Rectal smooth muscle tissue (tissue), 1 donor: ENCODE data around the gene PLEKHA4.

Source experiments
- H3K27ac ChIP-seq: one replicate; pipeline ENCODE4 v1.7.0; 2013; ENCODE audit warnings: low read depth, low read length, inconsistent platforms
- H3K27me3 ChIP-seq: one replicate; pipeline ENCODE4 v1.7.0; 2013; ENCODE audit warnings: low read length; ENCODE audit not compliant: control insufficient read depth, insufficient read depth
- H3K36me3 ChIP-seq: one replicate; pipeline ENCODE4 v1.7.0; 2013; ENCODE audit warnings: low read length; ENCODE audit not compliant: control insufficient read depth, insufficient read depth
- H3K4me1 ChIP-seq: one replicate; pipeline ENCODE4 v1.7.0; 2013; ENCODE audit warnings: low read length; ENCODE audit not compliant: control insufficient read depth, insufficient read depth
- H3K4me3 ChIP-seq: one replicate; pipeline ENCODE4 v1.7.0; 2013; ENCODE audit warnings: low read length
- H3K9ac ChIP-seq: one replicate; pipeline ENCODE4 v1.7.0; 2013; ENCODE audit warnings: low read length

The PLEKHA4 gene

GRCh38 chr19:48830965-48831364, 37.5 kb downstream of the PLEKHA4 start:
- Histone ChIP-seq H3K4me1 (no peaks in the 10 kb centered on the region), H3K27ac (no peak overlapping the region), H3K36me3 (no peaks in the 10 kb centered on the region), H3K9ac (no peak overlapping the region), H3K27me3 (no peaks in the 10 kb centered on the region), H3K4me3 (no peak overlapping the region)

- no peaks in the 10 kb centered on the region for H3K4me1 ChIP-seq
- no peak overlapping the region for H3K27ac ChIP-seq
- H3K4me3 ChIP-seq: no peak overlapping the region
- no peaks in the 10 kb centered on the region for H3K36me3 ChIP-seq
- H3K27me3 ChIP-seq: no peaks in the 10 kb centered on the region
- no peak overlapping the region for H3K9ac ChIP-seq
Measured at GRCh38 chr19:48830088-48830487, 38.3 kb downstream of the PLEKHA4 start.

- H3K4me1 ChIP-seq: no peaks in the 10 kb centered on the region
- no peaks in the 10 kb centered on the region for H3K27me3 ChIP-seq
- no peaks in the 10 kb centered on the region for H3K36me3 ChIP-seq
- no peak overlapping the region for H3K9ac ChIP-seq
- no peak overlapping the region for H3K4me3 ChIP-seq
- no peak overlapping the region for H3K27ac ChIP-seq
Measured at GRCh38 chr19:48826606-48827020, 41.8 kb downstream of the PLEKHA4 start.

- no peaks in the 10 kb centered on the region for H3K36me3 ChIP-seq
- no peak overlapping the region for H3K27ac ChIP-seq
- H3K4me3 ChIP-seq: no peak overlapping the region
- no peaks in the 10 kb centered on the region for H3K4me1 ChIP-seq
- no peak overlapping the region for H3K9ac ChIP-seq
- no peaks in the 10 kb centered on the region for H3K27me3 ChIP-seq
Measured at GRCh38 chr19:48822514-48822913, 45.9 kb downstream of the PLEKHA4 start.

GRCh38 chr19:48821633-48822032, 46.8 kb downstream of the PLEKHA4 start:
- H3K4me3 ChIP-seq: no peak overlapping the region

GRCh38 chr19:48819366-48819816, 49.0 kb downstream of the PLEKHA4 start:
- no peaks in the 10 kb centered on the region for H3K4me1 ChIP-seq
- H3K27ac ChIP-seq: no peak overlapping the region
- H3K27me3 ChIP-seq: no peaks in the 10 kb centered on the region
- H3K36me3 ChIP-seq: no peaks in the 10 kb centered on the region
- no peak overlapping the region for H3K9ac ChIP-seq
- H3K4me3 ChIP-seq: no peak overlapping the region

More at GRCh38 chr19:48821633-48822032, 46.8 kb downstream of the PLEKHA4 start:
- Histone ChIP-seq H3K27ac (no peak overlapping the region), H3K36me3 (no peaks in the 10 kb centered on the region), H3K9ac (no peak overlapping the region), H3K4me1 (no peaks in the 10 kb centered on the region), H3K27me3 (no peaks in the 10 kb centered on the region)

GRCh38 chr19:48818234-48818820, 50.1 kb downstream of the PLEKHA4 start:
- Histone ChIP-seq H3K4me3 (no peak overlapping the region), H3K27ac (no peak overlapping the region), H3K27me3 (no peaks in the 10 kb centered on the region), H3K36me3 (no peaks in the 10 kb centered on the region), H3K9ac (no peak overlapping the region), H3K4me1 (no peaks in the 10 kb centered on the region)

- no peaks in the 10 kb centered on the region for H3K4me1 ChIP-seq
- no peaks in the 10 kb centered on the region for H3K36me3 ChIP-seq
- H3K27me3 ChIP-seq: no peaks in the 10 kb centered on the region
- no peak overlapping the region for H3K4me3 ChIP-seq
- H3K27ac ChIP-seq: no peak overlapping the region
- no peak overlapping the region for H3K9ac ChIP-seq
Measured at GRCh38 chr19:48817585-48818124, 50.8 kb downstream of the PLEKHA4 start.

GRCh38 chr19:48815870-48816501, 52.4 kb downstream of the PLEKHA4 start:
- no peaks in the 10 kb centered on the region for H3K4me1 ChIP-seq
- H3K27me3 ChIP-seq: no peaks in the 10 kb centered on the region
- no peaks in the 10 kb centered on the region for H3K36me3 ChIP-seq
- no peak overlapping the region for H3K9ac ChIP-seq
- H3K27ac ChIP-seq: no peak overlapping the region
- H3K4me3 ChIP-seq: no peak overlapping the region

GRCh38 chr19:48814895-48815294, 53.5 kb downstream of the PLEKHA4 start:
- no peaks in the 10 kb centered on the region for H3K4me1 ChIP-seq
- H3K27ac ChIP-seq: no peak overlapping the region
- no peaks in the 10 kb centered on the region for H3K36me3 ChIP-seq
- H3K27me3 ChIP-seq: no peaks in the 10 kb centered on the region
- no peak overlapping the region for H3K9ac ChIP-seq
- H3K4me3 ChIP-seq: no peak overlapping the region

GRCh38 chr19:48813123-48813913, 55.1 kb downstream of the PLEKHA4 start:
- Histone ChIP-seq H3K36me3 (no peaks in the 10 kb centered on the region), H3K27ac (no peak overlapping the region), H3K9ac (no peak overlapping the region), H3K4me1 (no peaks in the 10 kb centered on the region), H3K27me3 (no peaks in the 10 kb centered on the region), H3K4me3 (no peak overlapping the region)

- H3K36me3 ChIP-seq: no peaks in the 10 kb centered on the region
- H3K27ac ChIP-seq: peak overlapping the region; percentile 62
- H3K4me1 ChIP-seq: no peaks in the 10 kb centered on the region
- H3K9ac ChIP-seq: no peak overlapping the region
- peak overlapping the region; percentile 56 for H3K4me3 ChIP-seq
- no peaks in the 10 kb centered on the region for H3K27me3 ChIP-seq
Measured at GRCh38 chr19:48812094-48812929, 56.1 kb downstream of the PLEKHA4 start.
